HEK293 (cell line): ENCODE data around the gene SIDT2.

Source experiments
- CTCF ChIA-PET: fragments of 350-600 bp; formaldehyde crosslinking; extraction: SDS; loops from one replicate; lab custom pipeline; 2021; ENCODE audit warnings: antibody characterized with exemption; lab: Yijun Ruan, JAX
- POLR2A ChIA-PET: fragments of 300-600 bp; formaldehyde crosslinking; extraction: SDS; loops from one replicate; lab custom pipeline; 2020; ENCODE audit warnings: antibody characterized with exemption, inconsistent platforms; lab: Yijun Ruan, JAX
- H3K27ac ChIP-seq: fragments of 200-500 bp; sonication (Bioruptor generic); 2 replicates; pipeline ENCODE4 v1.5.1; 2014; ENCODE audit warnings: low read depth, low read length, control low read depth, inconsistent platforms; ENCODE audit errors: extremely low read depth
- H3K36me3 ChIP-seq, 2 experiments: fragments of 200-500 bp in 1 of 2; sonication (Bioruptor generic) in 1 of 2; 1 replicate in 1 of 2; 2 replicates in 1 of 2; pipeline ENCODE4 v1.5.1; 2014 to 2017; ENCODE audit warnings: inconsistent platforms in 2 of 2, low read length in 2 of 2; ENCODE audit not compliant: control insufficient read depth in 2 of 2, insufficient read depth in 1 of 2
- H3K4me1 ChIP-seq: fragments of 200-500 bp; sonication (Bioruptor generic); 2 replicates; pipeline ENCODE4 v1.5.1; 2014; ENCODE audit warnings: mild to moderate bottlenecking, low read length, inconsistent platforms; ENCODE audit not compliant: control insufficient read depth, insufficient read depth
- H3K4me3 ChIP-seq: 2 replicates; pipeline ENCODE4 v1.5.1; 2011; ENCODE audit warnings: low read depth, mild to moderate bottlenecking, control low read depth, low read length, moderate library complexity
- H3K9me3 ChIP-seq: fragments of 200-500 bp; sonication (Bioruptor generic); 2 replicates; pipeline ENCODE4 v1.5.1; 2014; ENCODE audit warnings: low read depth, low read length, inconsistent platforms; ENCODE audit not compliant: control insufficient read depth, insufficient read depth
- BCL11A ChIP-seq: fragments of 450-650 bp; formaldehyde crosslinking; IDR thresholded peaks from 2 replicates; pipeline ENCODE4 v1.5.1; 2016; ENCODE audit warnings: low read depth, missing biosample characterization, missing genetic modification characterization
- CTCF ChIP-seq: fragments of 450-650 bp; formaldehyde crosslinking; IDR thresholded peaks from 2 replicates; pipeline ENCODE4 v1.5.1; 2016; ENCODE audit warnings: missing biosample characterization, missing genetic modification characterization
- SETDB1 ChIP-seq: IDR thresholded peaks from one replicate; pipeline ENCODE4 v1.6.1; 2017; ENCODE audit warnings: mild to moderate bottlenecking, low read length, moderate library complexity, mixed read lengths; ENCODE audit not compliant: insufficient read length
- ZNF202 ChIP-seq: fragments of 450-650 bp; formaldehyde crosslinking; IDR thresholded peaks from 2 replicates; pipeline ENCODE4 v1.5.1; 2016; ENCODE audit warnings: missing biosample characterization, missing genetic modification characterization, borderline replicate concordance
- ZNF223 ChIP-seq: fragments of 450-650 bp; formaldehyde crosslinking; IDR thresholded peaks from 2 replicates; pipeline ENCODE4 v1.5.1; 2016; ENCODE audit warnings: missing biosample characterization, missing genetic modification characterization
- ZNF24 ChIP-seq: fragments of 450-650 bp; formaldehyde crosslinking; IDR thresholded peaks from 2 replicates; pipeline ENCODE4 v1.5.1; 2016; ENCODE audit warnings: missing biosample characterization, missing genetic modification characterization
- ZNF324 ChIP-seq: fragments of 450-650 bp; formaldehyde crosslinking; IDR thresholded peaks from 2 replicates; pipeline ENCODE4 v1.5.1; 2016; ENCODE audit warnings: missing biosample characterization, missing genetic modification characterization
- ZNF530 ChIP-seq: fragments of 450-650 bp; formaldehyde crosslinking; IDR thresholded peaks from 2 replicates; pipeline ENCODE4 v1.5.1; 2016; ENCODE audit warnings: low read depth, missing biosample characterization, missing genetic modification characterization
- ZNF555 ChIP-seq: fragments of 450-650 bp; formaldehyde crosslinking; conservative IDR thresholded peaks from 2 replicates; pipeline ENCODE4 v1.5.1; 2017; ENCODE audit warnings: missing biosample characterization, mild to moderate bottlenecking, missing genetic modification characterization, inconsistent platforms
- ZNF791 ChIP-seq: fragments of 450-650 bp; formaldehyde crosslinking; IDR thresholded peaks from 2 replicates; pipeline ENCODE4 v1.5.1; 2016; ENCODE audit warnings: missing biosample characterization, missing genetic modification characterization
- TF ChIP-seq, protein P1 (sequence below): fragments of 450-650 bp; formaldehyde crosslinking; IDR thresholded peaks from 2 replicates; pipeline ENCODE4 v1.5.1; 2016; ENCODE audit warnings: missing biosample characterization, missing genetic modification characterization, borderline replicate concordance
- TF ChIP-seq, protein P2 (sequence below): fragments of 450-650 bp; formaldehyde crosslinking; conservative IDR thresholded peaks from 2 replicates; pipeline ENCODE4 v1.5.1; 2016; ENCODE audit warnings: low read depth, missing biosample characterization, missing genetic modification characterization
- TF ChIP-seq, protein P3 (sequence below): fragments of 450-650 bp; formaldehyde crosslinking; IDR thresholded peaks from 2 replicates; pipeline ENCODE4 v1.5.1; 2016; ENCODE audit warnings: missing biosample characterization, missing genetic modification characterization

Gene SIDT2

DNA sequence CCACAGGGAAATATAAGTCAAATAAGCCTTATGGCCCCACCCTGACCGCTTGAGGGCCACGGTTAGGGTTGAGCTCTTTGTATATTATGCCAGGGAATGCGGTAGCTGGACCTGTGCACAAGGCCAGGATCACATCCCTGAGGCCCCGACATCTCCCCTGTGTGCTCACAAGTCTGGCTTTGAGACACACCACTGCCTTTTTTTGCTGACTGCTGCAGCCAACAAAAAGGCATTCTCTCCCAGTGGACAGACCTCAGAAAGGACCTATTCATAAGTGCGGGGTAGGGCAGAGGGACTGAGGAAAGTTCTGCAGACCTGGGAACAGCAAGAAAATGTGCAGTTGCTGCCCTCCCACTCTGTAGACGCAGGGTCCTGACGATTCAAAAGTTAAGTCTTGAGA, 3.4 kb upstream of the SIDT2 start (continued):
- no peak for TF ChIP-seq CTCF
- TF ChIP-seq SETDB1, result no peak
- TF ChIP-seq ZNF555, result no peak
- TF ChIP-seq, protein P1, sequence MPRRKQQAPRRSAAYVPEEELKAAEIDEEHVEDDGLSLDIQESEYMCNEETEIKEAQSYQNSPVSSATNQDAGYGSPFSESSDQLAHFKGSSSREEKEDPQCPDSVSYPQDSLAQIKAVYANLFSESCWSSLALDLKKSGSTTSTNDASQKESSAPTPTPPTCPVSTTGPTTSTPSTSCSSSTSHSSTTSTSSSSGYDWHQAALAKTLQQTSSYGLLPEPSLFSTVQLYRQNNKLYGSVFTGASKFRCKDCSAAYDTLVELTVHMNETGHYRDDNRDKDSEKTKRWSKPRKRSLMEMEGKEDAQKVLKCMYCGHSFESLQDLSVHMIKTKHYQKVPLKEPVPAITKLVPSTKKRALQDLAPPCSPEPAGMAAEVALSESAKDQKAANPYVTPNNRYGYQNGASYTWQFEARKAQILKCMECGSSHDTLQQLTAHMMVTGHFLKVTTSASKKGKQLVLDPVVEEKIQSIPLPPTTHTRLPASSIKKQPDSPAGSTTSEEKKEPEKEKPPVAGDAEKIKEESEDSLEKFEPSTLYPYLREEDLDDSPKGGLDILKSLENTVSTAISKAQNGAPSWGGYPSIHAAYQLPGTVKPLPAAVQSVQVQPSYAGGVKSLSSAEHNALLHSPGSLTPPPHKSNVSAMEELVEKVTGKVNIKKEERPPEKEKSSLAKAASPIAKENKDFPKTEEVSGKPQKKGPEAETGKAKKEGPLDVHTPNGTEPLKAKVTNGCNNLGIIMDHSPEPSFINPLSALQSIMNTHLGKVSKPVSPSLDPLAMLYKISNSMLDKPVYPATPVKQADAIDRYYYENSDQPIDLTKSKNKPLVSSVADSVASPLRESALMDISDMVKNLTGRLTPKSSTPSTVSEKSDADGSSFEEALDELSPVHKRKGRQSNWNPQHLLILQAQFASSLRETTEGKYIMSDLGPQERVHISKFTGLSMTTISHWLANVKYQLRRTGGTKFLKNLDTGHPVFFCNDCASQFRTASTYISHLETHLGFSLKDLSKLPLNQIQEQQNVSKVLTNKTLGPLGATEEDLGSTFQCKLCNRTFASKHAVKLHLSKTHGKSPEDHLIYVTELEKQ (tag by site-specific recombination), result no peak

GRCh38 chr11:117175781-117176180, 2.8 kb upstream of the SIDT2 start:
- ChIA-PET CTCF (no interaction called here), POLR2A (no interaction called here)
- Histone ChIP-seq H3K27ac (no peak overlapping the region), H3K36me3 (peaks cover 0 to 12% of the 10 kb centered on the region in 2 experiments; a peak in 1 of 3 replicates), H3K4me1 (no peaks in the 10 kb centered on the region), H3K9me3 (no peaks in the 10 kb centered on the region), H3K4me3 (no peak overlapping the region)
- TF ChIP-seq, protein P2, sequence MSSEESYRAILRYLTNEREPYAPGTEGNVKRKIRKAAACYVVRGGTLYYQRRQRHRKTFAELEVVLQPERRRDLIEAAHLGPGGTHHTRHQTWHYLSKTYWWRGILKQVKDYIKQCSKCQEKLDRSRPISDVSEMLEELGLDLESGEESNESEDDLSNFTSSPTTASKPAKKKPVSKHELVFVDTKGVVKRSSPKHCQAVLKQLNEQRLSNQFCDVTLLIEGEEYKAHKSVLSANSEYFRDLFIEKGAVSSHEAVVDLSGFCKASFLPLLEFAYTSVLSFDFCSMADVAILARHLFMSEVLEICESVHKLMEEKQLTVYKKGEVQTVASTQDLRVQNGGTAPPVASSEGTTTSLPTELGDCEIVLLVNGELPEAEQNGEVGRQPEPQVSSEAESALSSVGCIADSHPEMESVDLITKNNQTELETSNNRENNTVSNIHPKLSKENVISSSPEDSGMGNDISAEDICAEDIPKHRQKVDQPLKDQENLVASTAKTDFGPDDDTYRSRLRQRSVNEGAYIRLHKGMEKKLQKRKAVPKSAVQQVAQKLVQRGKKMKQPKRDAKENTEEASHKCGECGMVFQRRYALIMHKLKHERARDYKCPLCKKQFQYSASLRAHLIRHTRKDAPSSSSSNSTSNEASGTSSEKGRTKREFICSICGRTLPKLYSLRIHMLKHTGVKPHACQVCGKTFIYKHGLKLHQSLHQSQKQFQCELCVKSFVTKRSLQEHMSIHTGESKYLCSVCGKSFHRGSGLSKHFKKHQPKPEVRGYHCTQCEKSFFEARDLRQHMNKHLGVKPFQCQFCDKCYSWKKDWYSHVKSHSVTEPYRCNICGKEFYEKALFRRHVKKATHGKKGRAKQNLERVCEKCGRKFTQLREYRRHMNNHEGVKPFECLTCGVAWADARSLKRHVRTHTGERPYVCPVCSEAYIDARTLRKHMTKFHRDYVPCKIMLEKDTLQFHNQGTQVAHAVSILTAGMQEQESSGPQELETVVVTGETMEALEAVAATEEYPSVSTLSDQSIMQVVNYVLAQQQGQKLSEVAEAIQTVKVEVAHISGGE (tag by site-specific recombination), result no peak
- TF ChIP-seq ZNF24 (tag by site-specific recombination) (no peak), ZNF791 (tag by site-specific recombination) (no peak), ZNF530 (tag by site-specific recombination) (no peak), ZNF202 (tag by site-specific recombination) (no peak), ZNF223 (tag by site-specific recombination) (no peak), BCL11A (tag by site-specific recombination) (no peak), ZNF324 (tag by site-specific recombination) (no peak)
- TF ChIP-seq, protein P3, sequence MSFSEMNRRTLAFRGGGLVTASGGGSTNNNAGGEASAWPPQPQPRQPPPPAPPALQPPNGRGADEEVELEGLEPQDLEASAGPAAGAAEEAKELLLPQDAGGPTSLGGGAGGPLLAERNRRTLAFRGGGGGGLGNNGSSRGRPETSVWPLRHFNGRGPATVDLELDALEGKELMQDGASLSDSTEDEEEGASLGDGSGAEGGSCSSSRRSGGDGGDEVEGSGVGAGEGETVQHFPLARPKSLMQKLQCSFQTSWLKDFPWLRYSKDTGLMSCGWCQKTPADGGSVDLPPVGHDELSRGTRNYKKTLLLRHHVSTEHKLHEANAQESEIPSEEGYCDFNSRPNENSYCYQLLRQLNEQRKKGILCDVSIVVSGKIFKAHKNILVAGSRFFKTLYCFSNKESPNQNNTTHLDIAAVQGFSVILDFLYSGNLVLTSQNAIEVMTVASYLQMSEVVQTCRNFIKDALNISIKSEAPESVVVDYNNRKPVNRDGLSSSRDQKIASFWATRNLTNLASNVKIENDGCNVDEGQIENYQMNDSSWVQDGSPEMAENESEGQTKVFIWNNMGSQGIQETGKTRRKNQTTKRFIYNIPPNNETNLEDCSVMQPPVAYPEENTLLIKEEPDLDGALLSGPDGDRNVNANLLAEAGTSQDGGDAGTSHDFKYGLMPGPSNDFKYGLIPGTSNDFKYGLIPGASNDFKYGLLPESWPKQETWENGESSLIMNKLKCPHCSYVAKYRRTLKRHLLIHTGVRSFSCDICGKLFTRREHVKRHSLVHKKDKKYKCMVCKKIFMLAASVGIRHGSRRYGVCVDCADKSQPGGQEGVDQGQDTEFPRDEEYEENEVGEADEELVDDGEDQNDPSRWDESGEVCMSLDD (tag by site-specific recombination), result no peak
